MM.1S (cell line): ENCODE results near the gene KCTD17.

Source experiments
- DNase-seq: peaks from one replicate; pipeline ENCODE4 v3.0.0-alpha.2; 2015
- H2AFZ ChIP-seq: fragments of 300-600 bp; sonication (generic); 2 replicates; pipeline ENCODE4 v1.6.0; 2016; ENCODE audit warnings: antibody characterized with exemption, low read length
- H3F3A ChIP-seq: fragments of 300-600 bp; sonication (generic); 2 replicates; pipeline ENCODE4 v1.6.1; 2016; ENCODE audit warnings: mild to moderate bottlenecking, antibody characterized with exemption, low read length, moderate library complexity, mixed read lengths; ENCODE audit not compliant: insufficient read depth
- H3K27ac ChIP-seq: fragments of 300-600 bp; sonication (generic); 2 replicates; pipeline ENCODE4 v1.5.1; 2016; ENCODE audit warnings: mild to moderate bottlenecking, low read length
- H3K27me3 ChIP-seq: fragments of 300-600 bp; sonication (generic); replicated peaks from 2 replicates; pipeline ENCODE4 v1.6.0; 2016; ENCODE audit warnings: low read length; ENCODE audit not compliant: insufficient read depth
- H3K36me3 ChIP-seq: fragments of 300-600 bp; sonication (generic); replicated peaks from 2 replicates; pipeline ENCODE4 v1.6.1; 2016; ENCODE audit warnings: mild to moderate bottlenecking, low read length, mixed read lengths; ENCODE audit not compliant: insufficient read depth
- H3K4me1 ChIP-seq: fragments of 300-600 bp; sonication (generic); 2 replicates; pipeline ENCODE4 v1.6.1; 2016; ENCODE audit warnings: low read length, mixed read lengths
- H3K4me2 ChIP-seq: fragments of 300-600 bp; sonication (generic); 2 replicates; pipeline ENCODE4 v1.6.0; 2016; ENCODE audit warnings: low read depth, low read length
- H3K4me3 ChIP-seq: fragments of 300-600 bp; sonication (generic); 2 replicates; pipeline ENCODE4 v1.5.1; 2016; ENCODE audit warnings: low read length, mixed read lengths
- H3K79me2 ChIP-seq: fragments of 300-600 bp; sonication (generic); 2 replicates; pipeline ENCODE4 v1.6.1; 2016; ENCODE audit warnings: mixed run types, low read length, mixed read lengths
- H3K9ac ChIP-seq: fragments of 300-600 bp; sonication (generic); 2 replicates; pipeline ENCODE4 v1.6.1; 2016; ENCODE audit warnings: low read length, mixed read lengths
- H3K9me2 ChIP-seq: fragments of 300-600 bp; sonication (generic); replicated peaks from 2 replicates; pipeline ENCODE4 v1.6.1; 2016; ENCODE audit warnings: mild to moderate bottlenecking, low read length, mixed read lengths; ENCODE audit not compliant: insufficient read depth
- H3K9me3 ChIP-seq: fragments of 300-600 bp; sonication (generic); replicated peaks from 2 replicates; pipeline ENCODE4 v1.6.1; 2016; ENCODE audit warnings: mild to moderate bottlenecking, low read length, mixed read lengths; ENCODE audit not compliant: insufficient read depth
- H4K20me1 ChIP-seq: fragments of 300-600 bp; sonication (generic); 2 replicates; pipeline ENCODE4 v1.6.1; 2016; ENCODE audit warnings: mild to moderate bottlenecking, low read length, moderate library complexity, mixed read lengths; ENCODE audit not compliant: insufficient read depth
- EZH2 ChIP-seq: fragments of 300-600 bp; sonication (generic); optimal IDR thresholded peaks from 2 replicates; pipeline ENCODE3; 2017; ENCODE audit warnings: low read depth, mild to moderate bottlenecking, antibody characterized with exemption, low read length, mixed read lengths
- EZH2phosphoT487 ChIP-seq: fragments of 300-600 bp; sonication (generic); IDR thresholded peaks from 2 replicates; pipeline ENCODE4 v1.6.1; 2018; ENCODE audit warnings: antibody characterized with exemption, low read length
- TF ChIP-seq, protein P1 (sequence below): fragments of 300-600 bp; sonication (generic); IDR thresholded peaks from 2 replicates; pipeline ENCODE4 v1.5.1; 2016; ENCODE audit warnings: antibody characterized with exemption, low read length, mixed read lengths

The KCTD17 gene

GRCh38 chr22:37007651-37008050 lies 43.9 kb upstream of the KCTD17 start:
- Histone ChIP-seq H3K9me2 (no peaks in the 10 kb centered on the region), H3K27ac (no peak overlapping the region), H3K4me3 (no peak overlapping the region), H3F3A (no peaks in the 10 kb centered on the region), H3K9me3 (no peaks in the 10 kb centered on the region), H3K4me2 (no peak overlapping the region), H2AFZ (no peak overlapping the region), H3K79me2 (no peaks in the 10 kb centered on the region), H3K27me3 (peaks cover 37% of the 10 kb centered on the region), H3K9ac (no peak overlapping the region), H4K20me1 (no peaks in the 10 kb centered on the region), H3K36me3 (no peaks in the 10 kb centered on the region), H3K4me1 (no peaks in the 10 kb centered on the region)
- TF ChIP-seq EZH2, result no peak
- no peak for TF ChIP-seq EZH2phosphoT487
- TF ChIP-seq, protein P1, sequence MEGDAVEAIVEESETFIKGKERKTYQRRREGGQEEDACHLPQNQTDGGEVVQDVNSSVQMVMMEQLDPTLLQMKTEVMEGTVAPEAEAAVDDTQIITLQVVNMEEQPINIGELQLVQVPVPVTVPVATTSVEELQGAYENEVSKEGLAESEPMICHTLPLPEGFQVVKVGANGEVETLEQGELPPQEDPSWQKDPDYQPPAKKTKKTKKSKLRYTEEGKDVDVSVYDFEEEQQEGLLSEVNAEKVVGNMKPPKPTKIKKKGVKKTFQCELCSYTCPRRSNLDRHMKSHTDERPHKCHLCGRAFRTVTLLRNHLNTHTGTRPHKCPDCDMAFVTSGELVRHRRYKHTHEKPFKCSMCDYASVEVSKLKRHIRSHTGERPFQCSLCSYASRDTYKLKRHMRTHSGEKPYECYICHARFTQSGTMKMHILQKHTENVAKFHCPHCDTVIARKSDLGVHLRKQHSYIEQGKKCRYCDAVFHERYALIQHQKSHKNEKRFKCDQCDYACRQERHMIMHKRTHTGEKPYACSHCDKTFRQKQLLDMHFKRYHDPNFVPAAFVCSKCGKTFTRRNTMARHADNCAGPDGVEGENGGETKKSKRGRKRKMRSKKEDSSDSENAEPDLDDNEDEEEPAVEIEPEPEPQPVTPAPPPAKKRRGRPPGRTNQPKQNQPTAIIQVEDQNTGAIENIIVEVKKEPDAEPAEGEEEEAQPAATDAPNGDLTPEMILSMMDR, result no peak
- DNase-seq, result no peak

GRCh38 chr22:37008365-37008764 lies 43.2 kb upstream of the KCTD17 start:
- Histone ChIP-seq H2AFZ (no peak overlapping the region), H3K79me2 (no peaks in the 10 kb centered on the region), H3K9me2 (no peaks in the 10 kb centered on the region), H3K4me3 (no peak overlapping the region), H3K36me3 (no peaks in the 10 kb centered on the region), H3K4me1 (no peaks in the 10 kb centered on the region), H3K9ac (no peak overlapping the region), H3F3A (no peaks in the 10 kb centered on the region), H3K27me3 (peaks cover 30% of the 10 kb centered on the region), H3K9me3 (no peaks in the 10 kb centered on the region), H4K20me1 (no peaks in the 10 kb centered on the region), H3K4me2 (no peak overlapping the region), H3K27ac (no peak overlapping the region)
- no peak for DNase-seq
- TF ChIP-seq EZH2phosphoT487 (no peak), EZH2 (no peak)
- TF ChIP-seq, protein P1, result no peak

DNA sequence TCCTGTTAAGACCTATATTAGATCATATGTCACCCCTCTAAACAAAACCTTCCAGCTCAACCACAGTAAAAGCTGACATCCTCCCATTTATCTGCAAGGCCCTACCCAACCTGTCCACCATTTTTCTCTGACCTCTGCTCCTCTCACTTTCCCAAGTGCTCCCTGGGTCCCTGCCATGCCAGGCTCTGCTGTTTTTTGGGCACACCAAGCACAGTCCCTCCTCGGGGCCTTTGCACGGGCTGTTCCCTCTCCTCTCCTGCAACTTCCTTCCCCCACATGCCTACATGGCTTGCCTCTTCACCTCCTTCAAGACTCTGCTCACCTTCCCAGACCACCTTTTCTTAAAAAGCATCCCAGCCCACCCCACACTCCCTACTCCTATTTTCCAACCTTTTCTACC lies 42.1 kb upstream of the KCTD17 start:
- no peaks in the 10 kb centered on the region for H3K4me1 ChIP-seq
- no peak overlapping the region for H3K4me3 ChIP-seq
- DNase-seq, result no peak
- no peaks in the 10 kb centered on the region for H3K9me3 ChIP-seq
- H4K20me1 ChIP-seq, result no peaks in the 10 kb centered on the region
- TF ChIP-seq, protein P1, result no peak
- no peak for TF ChIP-seq EZH2
- no peak for TF ChIP-seq EZH2phosphoT487
- H3K9me2 ChIP-seq, result no peaks in the 10 kb centered on the region
- H3K79me2 ChIP-seq, result no peaks in the 10 kb centered on the region
- no peaks in the 10 kb centered on the region for H3F3A ChIP-seq
- H3K4me2 ChIP-seq, result no peak overlapping the region
- peaks cover 19% of the 10 kb centered on the region for H3K27me3 ChIP-seq
- H3K9ac ChIP-seq, result no peak overlapping the region
- H2AFZ ChIP-seq, result no peak overlapping the region
- H3K27ac ChIP-seq, result no peak overlapping the region
- no peaks in the 10 kb centered on the region for H3K36me3 ChIP-seq
